H9 (cell line): ENCODE data around the gene AXL. TPM values are rescaled to one million over a fixed set of nuclear protein-coding genes. Genes with fewer than 3 reads are reported as not detected.

Source experiments
- DNase-seq: peaks from one replicate; pipeline ENCODE4 v3.0.0-alpha.2; 2017
- H2AFZ ChIP-seq: one replicate; pipeline ENCODE4 v1.6.1; 2013; ENCODE audit warnings: mild to moderate bottlenecking, low read length, control low read depth, moderate library complexity
- H2AK5ac ChIP-seq: 2 replicates; pipeline ENCODE4 v1.6.1; 2013; ENCODE audit warnings: low read length, control low read depth, mixed read lengths; ENCODE audit not compliant: insufficient read length
- H2BK120ac ChIP-seq: one replicate; pipeline ENCODE4 v1.6.1; 2013; ENCODE audit warnings: low read depth, mild to moderate bottlenecking, low read length, control low read depth, inconsistent platforms; ENCODE audit not compliant: poor library complexity, severe bottlenecking
- H2BK12ac ChIP-seq: 2 replicates; pipeline ENCODE4 v1.6.1; 2013; ENCODE audit warnings: low read length, control low read depth, mixed read lengths, low read depth; ENCODE audit not compliant: insufficient read length
- H2BK15ac ChIP-seq: 2 replicates; pipeline ENCODE4 v1.6.1; 2013; ENCODE audit warnings: low read depth, low read length, control low read depth
- H2BK20ac ChIP-seq: one replicate; pipeline ENCODE4 v1.6.1; 2013; ENCODE audit warnings: low read depth, mild to moderate bottlenecking, low read length, control low read depth, inconsistent platforms; ENCODE audit not compliant: poor library complexity, severe bottlenecking
- H2BK5ac ChIP-seq: 2 replicates; pipeline ENCODE4 v1.6.1; 2013; ENCODE audit warnings: low read length, control low read depth, mixed read lengths; ENCODE audit not compliant: insufficient read length
- H3K14ac ChIP-seq: 2 replicates; pipeline ENCODE4 v1.6.1; 2013; ENCODE audit warnings: low read length, control low read depth; ENCODE audit not compliant: insufficient read depth
- H3K18ac ChIP-seq: 2 replicates; pipeline ENCODE4 v1.6.1; 2013; ENCODE audit warnings: low read depth, mild to moderate bottlenecking, mixed read lengths, low read length, control low read depth; ENCODE audit not compliant: insufficient read length
- H3K23ac ChIP-seq: 2 replicates; pipeline ENCODE4 v1.6.1; 2013; ENCODE audit warnings: low read length, control low read depth, mixed read lengths, low read depth; ENCODE audit not compliant: insufficient read length
- H3K23me2 ChIP-seq: 2 replicates; pipeline ENCODE4 v1.6.1; 2013; ENCODE audit warnings: low read depth, mild to moderate bottlenecking, mixed read lengths, low read length, control low read depth; ENCODE audit not compliant: insufficient read length, poor library complexity, severe bottlenecking
- H3K27ac ChIP-seq: 2 replicates; pipeline ENCODE4 v1.5.1; 2013; ENCODE audit warnings: low read length, control low read depth, mixed read lengths, low read depth; ENCODE audit not compliant: insufficient read length
- H3K27me3 ChIP-seq: 2 replicates; pipeline ENCODE4 v1.6.1; 2013; ENCODE audit warnings: low read length, control low read depth, inconsistent platforms; ENCODE audit not compliant: insufficient read depth
- H3K4ac ChIP-seq: 2 replicates; pipeline ENCODE4 v1.6.1; 2013; ENCODE audit warnings: low read depth, mild to moderate bottlenecking, control low read depth, inconsistent platforms, low read length, moderate library complexity
- H3K4me1 ChIP-seq: 2 replicates; pipeline ENCODE4 v1.6.1; 2013; ENCODE audit warnings: low read length, control low read depth, inconsistent platforms; ENCODE audit not compliant: insufficient read depth
- H3K4me2 ChIP-seq: 2 replicates; pipeline ENCODE4 v1.6.1; 2013; ENCODE audit warnings: low read length, control low read depth, mixed read lengths; ENCODE audit not compliant: insufficient read length, insufficient read depth
- H3K56ac ChIP-seq: 2 replicates; pipeline ENCODE4 v1.6.1; 2013; ENCODE audit warnings: low read depth, mild to moderate bottlenecking, mixed read lengths, low read length, control low read depth; ENCODE audit not compliant: insufficient read length
- H3K79me1 ChIP-seq: 2 replicates; pipeline ENCODE4 v1.6.1; 2013; ENCODE audit warnings: low read depth, mild to moderate bottlenecking, moderate library complexity, low read length, control low read depth, inconsistent platforms; ENCODE audit not compliant: insufficient read depth, poor library complexity, severe bottlenecking
- H3K79me2 ChIP-seq: 2 replicates; pipeline ENCODE4 v1.6.1; 2013; ENCODE audit warnings: low read length, control low read depth, inconsistent platforms; ENCODE audit not compliant: insufficient read depth
- H3K9ac ChIP-seq: 2 replicates; pipeline ENCODE4 v1.6.1; 2013; ENCODE audit warnings: low read length, control low read depth, mixed read lengths; ENCODE audit not compliant: insufficient read length; ENCODE audit errors: extremely low read depth
- H3K9me3 ChIP-seq: one replicate; pipeline ENCODE4 v1.6.1; 2013; ENCODE audit warnings: low read depth, low read length, inconsistent platforms; ENCODE audit not compliant: control insufficient read depth
- H3T11ph ChIP-seq: one replicate; pipeline ENCODE4 v1.6.1; 2013; ENCODE audit warnings: mild to moderate bottlenecking, low read length, control low read depth, inconsistent platforms
- H4K20me1 ChIP-seq: one replicate; pipeline ENCODE4 v1.6.1; 2013; ENCODE audit not compliant: control insufficient read depth, insufficient read length, insufficient read depth
- H4K5ac ChIP-seq: 2 replicates; pipeline ENCODE4 v1.6.1; 2013; ENCODE audit warnings: low read depth, mild to moderate bottlenecking, mixed read lengths, low read length, control low read depth; ENCODE audit not compliant: insufficient read length
- H4K8ac ChIP-seq: replicated peaks from 2 replicates; pipeline ENCODE4 v1.6.1; 2013; ENCODE audit warnings: low read length, control low read depth, mixed read lengths, low read depth; ENCODE audit not compliant: insufficient read length
- H4K91ac ChIP-seq: 2 replicates; pipeline ENCODE4 v1.6.1; 2013; ENCODE audit warnings: low read depth, mild to moderate bottlenecking, moderate library complexity, mixed read lengths, low read length, control low read depth; ENCODE audit not compliant: insufficient read length
- H3K27ac Mint-ChIP-seq, 3 experiments: 2 replicates in 2 of 3; 3 replicates in 1 of 3; pipeline ENCODE4 v1.8.0; 2020 to 2021; ENCODE audit warnings: mixed read lengths in 3 of 3, mild to moderate bottlenecking in 1 of 3, moderate library complexity in 1 of 3
- H3K27me3 Mint-ChIP-seq: 2 replicates; pipeline ENCODE4 v1.8.0; 2021; ENCODE audit warnings: low read depth, mild to moderate bottlenecking, moderate library complexity, mixed read lengths
- H3K36me3 Mint-ChIP-seq, 3 experiments: 2 replicates in 2 of 3; 3 replicates in 1 of 3; pipeline ENCODE4 v1.8.0; 2020 to 2021; ENCODE audit warnings: low read depth in 3 of 3, mixed read lengths in 3 of 3; ENCODE audit not compliant: insufficient read depth in 1 of 3
- H3K4me1 Mint-ChIP-seq, 2 experiments: 2 replicates each; pipeline ENCODE4 v1.8.0; 2020; ENCODE audit warnings: mixed read lengths in 2 of 2
- H3K4me3 Mint-ChIP-seq, 2 experiments: 2 replicates in 1 of 2; 3 replicates in 1 of 2; pipeline ENCODE4 v1.8.0; 2020 to 2021; ENCODE audit warnings: mild to moderate bottlenecking in 2 of 2, mixed read lengths in 2 of 2, moderate library complexity in 1 of 2
- H3K9me3 Mint-ChIP-seq, 2 experiments: 2 replicates in 1 of 2; 3 replicates in 1 of 2; pipeline ENCODE4 v1.8.0; 2020; ENCODE audit warnings: mild to moderate bottlenecking in 2 of 2, mixed read lengths in 2 of 2, moderate library complexity in 1 of 2
- WGBS: extraction: QIAGEN DNeasy Blood & Tissue Kit; methylation state at CpG from one replicate; pipeline ENCODE4 v1.1.7; 2013; ENCODE audit warnings: missing lambda C conversion rate, low lambda C conversion rate, mixed read lengths; ENCODE audit not compliant: insufficient read length; ENCODE audit errors: extremely low coverage; 5-methylcytosine and 5-hydroxymethylcytosine counted together
- total RNA-seq: library from RNA; stranded (reverse); gene quantifications from 2 replicates; pipeline ENCODE4 v1.2.1, GENCODE V29; 2021
- TF ChIP-seq, protein P1 (sequence below): fragments of 200-600 bp; sonication (generic); conservative IDR thresholded peaks from 3 replicates; pipeline ENCODE4 v1.8.0; 2021; ENCODE audit warnings: antibody characterized with exemption, mild to moderate bottlenecking

The AXL gene
- total RNA-seq, 1 experiment from 2014 or later = 29.4 TPM

- peaks cover 72 to 100% (median 98%) of the 10 kb centered on the region in 3 experiments; a peak in 6 of 7 replicates for H3K36me3 Mint-ChIP-seq
- no peaks in the 10 kb centered on the region for H3K27me3 Mint-ChIP-seq
- H3K14ac ChIP-seq = no peak overlapping the region
- H3K23ac ChIP-seq = no peak overlapping the region
- H3K4ac ChIP-seq = no peak overlapping the region
- H2BK20ac ChIP-seq = no peak overlapping the region
- H3K4me3 Mint-ChIP-seq = no peak overlapping the region
- H3K9ac ChIP-seq = no peak overlapping the region
- H4K91ac ChIP-seq = no peak overlapping the region
- H2BK120ac ChIP-seq = no peak overlapping the region
- H2BK5ac ChIP-seq = no peak overlapping the region
- no peak overlapping the region for H3K27ac Mint-ChIP-seq
- H3K27ac ChIP-seq = no peak overlapping the region
- H3K23me2 ChIP-seq = no peaks in the 10 kb centered on the region
- WGBS = no CpG with 5 or more reads among the region's 6 CpGs
- no peak overlapping the region for H3T11ph ChIP-seq
- H3K4me1 Mint-ChIP-seq = no peaks in the 10 kb centered on the region
- H3K56ac ChIP-seq = no peak overlapping the region
- no peaks in the 10 kb centered on the region; the same call in 1 of the 2 replicates for H3K27me3 ChIP-seq
- H3K9me3 ChIP-seq = no peaks in the 10 kb centered on the region
- H2AK5ac ChIP-seq = no peak overlapping the region
- no peaks in the 10 kb centered on the region for H4K20me1 ChIP-seq
- no peaks in the 10 kb centered on the region for H3K79me1 ChIP-seq
- H3K4me1 ChIP-seq = no peaks in the 10 kb centered on the region
- no peak overlapping the region for H2BK15ac ChIP-seq
- H4K8ac ChIP-seq = no peak overlapping the region
- H3K18ac ChIP-seq = no peak overlapping the region
- H4K5ac ChIP-seq = no peak overlapping the region
- TF ChIP-seq, protein P1, sequence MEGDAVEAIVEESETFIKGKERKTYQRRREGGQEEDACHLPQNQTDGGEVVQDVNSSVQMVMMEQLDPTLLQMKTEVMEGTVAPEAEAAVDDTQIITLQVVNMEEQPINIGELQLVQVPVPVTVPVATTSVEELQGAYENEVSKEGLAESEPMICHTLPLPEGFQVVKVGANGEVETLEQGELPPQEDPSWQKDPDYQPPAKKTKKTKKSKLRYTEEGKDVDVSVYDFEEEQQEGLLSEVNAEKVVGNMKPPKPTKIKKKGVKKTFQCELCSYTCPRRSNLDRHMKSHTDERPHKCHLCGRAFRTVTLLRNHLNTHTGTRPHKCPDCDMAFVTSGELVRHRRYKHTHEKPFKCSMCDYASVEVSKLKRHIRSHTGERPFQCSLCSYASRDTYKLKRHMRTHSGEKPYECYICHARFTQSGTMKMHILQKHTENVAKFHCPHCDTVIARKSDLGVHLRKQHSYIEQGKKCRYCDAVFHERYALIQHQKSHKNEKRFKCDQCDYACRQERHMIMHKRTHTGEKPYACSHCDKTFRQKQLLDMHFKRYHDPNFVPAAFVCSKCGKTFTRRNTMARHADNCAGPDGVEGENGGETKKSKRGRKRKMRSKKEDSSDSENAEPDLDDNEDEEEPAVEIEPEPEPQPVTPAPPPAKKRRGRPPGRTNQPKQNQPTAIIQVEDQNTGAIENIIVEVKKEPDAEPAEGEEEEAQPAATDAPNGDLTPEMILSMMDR = no peak
- no peak for DNase-seq
- H3K9me3 Mint-ChIP-seq = no peaks in the 10 kb centered on the region
- no peak overlapping the region for H3K4me2 ChIP-seq
- no peaks in the 10 kb centered on the region for H3K79me2 ChIP-seq
- no peak overlapping the region for H2AFZ ChIP-seq
- no peak overlapping the region for H2BK12ac ChIP-seq
These were observed 76.5 kb downstream of the AXL start for GRCh38 chr19:41295499-41295898.
